Glutamatergic neuron (in vitro differentiated cells): ENCODE measurements around the gene PHYHIPL. TPM values are rescaled to one million over a fixed set of nuclear protein-coding genes. Genes with fewer than 3 reads are reported as not detected.

Experiments
- DNase-seq: peaks from one replicate; pipeline ENCODE4 v3.0.0; 2022
- H3K27ac Mint-ChIP-seq: one replicate; pipeline ENCODE4 v1.8.0; 2020; ENCODE audit warnings: mild to moderate bottlenecking, mixed read lengths, inconsistent platforms; ENCODE audit not compliant: unreplicated experiment
- H3K27me3 Mint-ChIP-seq: one replicate; pipeline ENCODE4 v1.8.0; 2020; ENCODE audit warnings: mild to moderate bottlenecking, moderate library complexity, mixed read lengths, inconsistent platforms; ENCODE audit not compliant: unreplicated experiment
- H3K36me3 Mint-ChIP-seq: one replicate; pipeline ENCODE4 v1.8.0; 2020; ENCODE audit warnings: mild to moderate bottlenecking, mixed read lengths, inconsistent platforms; ENCODE audit not compliant: unreplicated experiment
- H3K4me1 Mint-ChIP-seq: one replicate; pipeline ENCODE4 v1.8.0; 2020; ENCODE audit warnings: mild to moderate bottlenecking, low read depth, mixed read lengths, inconsistent platforms; ENCODE audit not compliant: unreplicated experiment
- H3K4me3 Mint-ChIP-seq: one replicate; pipeline ENCODE4 v1.8.0; 2020; ENCODE audit warnings: mild to moderate bottlenecking, mixed read lengths, inconsistent platforms; ENCODE audit not compliant: unreplicated experiment
- H3K9me3 Mint-ChIP-seq: one replicate; pipeline ENCODE4 v1.8.0; 2020; ENCODE audit warnings: mild to moderate bottlenecking, moderate library complexity, mixed read lengths, inconsistent platforms; ENCODE audit not compliant: unreplicated experiment
- total RNA-seq: library from RNA; stranded (reverse); fragmentation: NEBNext Ultra II Directional; extraction: Animal tissue kit (Norgen Biotek cat#: 25700); gene quantifications from one replicate; pipeline ENCODE4 v1.2.1, GENCODE V29; 2021; ENCODE audit not compliant: unreplicated experiment
- TF ChIP-seq, protein P1 (sequence below): fragments of 200-600 bp; sonication (generic); IDR thresholded peaks from one replicate; pipeline ENCODE4 v1.5.0; 2021; ENCODE audit not compliant: partially characterized antibody, unreplicated experiment

The PHYHIPL gene
- total RNA-seq, 1 donor from 2014 or later = 6.2 TPM

DNA sequence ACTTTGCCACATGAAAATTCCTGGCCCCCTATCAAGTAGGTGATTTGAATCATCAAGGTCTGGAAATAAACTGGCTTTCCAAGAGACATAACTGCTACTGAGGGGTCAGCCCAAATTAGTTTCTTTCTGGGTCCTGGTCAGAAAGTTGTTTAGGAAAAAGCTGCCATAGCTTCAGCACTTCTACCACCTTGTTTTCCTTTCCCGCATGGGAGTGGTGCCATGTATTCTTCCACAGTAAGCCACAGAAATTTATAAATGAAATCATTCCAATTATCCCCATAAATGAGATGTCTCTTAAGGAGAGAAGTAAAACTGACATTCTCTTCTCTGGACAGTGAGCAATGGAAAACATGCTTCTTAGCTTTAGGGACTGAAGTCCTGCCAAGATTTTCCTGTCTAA lies 80.8 kb downstream of the PHYHIPL start:
- TF ChIP-seq, protein P1, sequence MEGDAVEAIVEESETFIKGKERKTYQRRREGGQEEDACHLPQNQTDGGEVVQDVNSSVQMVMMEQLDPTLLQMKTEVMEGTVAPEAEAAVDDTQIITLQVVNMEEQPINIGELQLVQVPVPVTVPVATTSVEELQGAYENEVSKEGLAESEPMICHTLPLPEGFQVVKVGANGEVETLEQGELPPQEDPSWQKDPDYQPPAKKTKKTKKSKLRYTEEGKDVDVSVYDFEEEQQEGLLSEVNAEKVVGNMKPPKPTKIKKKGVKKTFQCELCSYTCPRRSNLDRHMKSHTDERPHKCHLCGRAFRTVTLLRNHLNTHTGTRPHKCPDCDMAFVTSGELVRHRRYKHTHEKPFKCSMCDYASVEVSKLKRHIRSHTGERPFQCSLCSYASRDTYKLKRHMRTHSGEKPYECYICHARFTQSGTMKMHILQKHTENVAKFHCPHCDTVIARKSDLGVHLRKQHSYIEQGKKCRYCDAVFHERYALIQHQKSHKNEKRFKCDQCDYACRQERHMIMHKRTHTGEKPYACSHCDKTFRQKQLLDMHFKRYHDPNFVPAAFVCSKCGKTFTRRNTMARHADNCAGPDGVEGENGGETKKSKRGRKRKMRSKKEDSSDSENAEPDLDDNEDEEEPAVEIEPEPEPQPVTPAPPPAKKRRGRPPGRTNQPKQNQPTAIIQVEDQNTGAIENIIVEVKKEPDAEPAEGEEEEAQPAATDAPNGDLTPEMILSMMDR = no peak
- Mint-ChIP-seq H3K27me3 (no peaks in the 10 kb centered on the region), H3K4me3 (no peak overlapping the region), H3K9me3 (no peaks in the 10 kb centered on the region), H3K36me3 (no peaks in the 10 kb centered on the region), H3K4me1 (peaks cover 7% of the 10 kb centered on the region), H3K27ac (no peak overlapping the region)
- DNase-seq = no peak

DNA sequence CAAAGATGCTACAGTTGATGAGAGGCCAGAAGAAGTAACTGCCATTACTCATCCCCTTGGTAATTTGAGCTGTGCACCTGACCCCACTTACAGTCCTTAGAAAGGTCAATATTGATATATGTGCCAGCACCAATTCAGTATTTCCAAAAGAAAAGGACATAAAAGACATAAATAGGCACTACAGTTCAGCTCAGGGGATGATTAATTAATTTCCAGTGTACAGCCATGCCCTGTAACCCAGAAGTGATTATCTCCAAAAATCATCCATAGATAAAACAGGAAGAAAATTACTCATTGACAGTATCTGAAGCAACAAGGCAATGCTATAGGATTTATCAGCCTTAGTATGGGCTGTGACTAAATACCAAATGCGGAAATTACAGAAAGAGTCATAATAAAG lies 82.4 kb downstream of the PHYHIPL start:
- TF ChIP-seq, protein P1 = no peak

DNA sequence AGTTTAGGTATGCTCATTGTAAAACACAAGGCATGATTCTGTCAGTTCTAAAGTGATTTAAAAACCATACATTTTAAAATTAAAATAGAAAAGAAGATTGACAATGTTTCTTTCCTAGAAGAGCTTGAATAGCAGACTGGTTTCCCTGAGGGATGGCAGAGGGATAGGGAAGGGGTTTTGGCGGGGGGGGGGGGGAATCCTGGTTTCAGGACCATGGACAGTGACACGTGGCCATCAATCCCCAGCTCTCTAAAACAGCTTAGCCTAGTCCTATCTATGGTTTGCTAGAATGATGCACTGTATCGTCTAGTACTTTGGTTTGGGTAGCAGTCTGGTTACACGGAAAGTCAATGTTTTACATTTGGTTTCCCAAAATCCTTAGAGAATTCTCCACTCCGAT lies 88.7 kb downstream of the PHYHIPL start:
- Mint-ChIP-seq H3K9me3 (no peaks in the 10 kb centered on the region), H3K36me3 (peaks cover 8% of the 10 kb centered on the region), H3K4me1 (peaks cover 4% of the 10 kb centered on the region), H3K27ac (no peak overlapping the region), H3K4me3 (no peak overlapping the region), H3K27me3 (no peaks in the 10 kb centered on the region)
- DNase-seq = no peak
- TF ChIP-seq, protein P1 = no peak

More for the DNA sequence above, 82.4 kb downstream of the PHYHIPL start:
- Mint-ChIP-seq H3K27me3 (no peaks in the 10 kb centered on the region), H3K36me3 (no peaks in the 10 kb centered on the region), H3K4me1 (peaks cover 7% of the 10 kb centered on the region), H3K27ac (no peak overlapping the region), H3K9me3 (no peaks in the 10 kb centered on the region), H3K4me3 (no peak overlapping the region)
- DNase-seq = no peak

DNA sequence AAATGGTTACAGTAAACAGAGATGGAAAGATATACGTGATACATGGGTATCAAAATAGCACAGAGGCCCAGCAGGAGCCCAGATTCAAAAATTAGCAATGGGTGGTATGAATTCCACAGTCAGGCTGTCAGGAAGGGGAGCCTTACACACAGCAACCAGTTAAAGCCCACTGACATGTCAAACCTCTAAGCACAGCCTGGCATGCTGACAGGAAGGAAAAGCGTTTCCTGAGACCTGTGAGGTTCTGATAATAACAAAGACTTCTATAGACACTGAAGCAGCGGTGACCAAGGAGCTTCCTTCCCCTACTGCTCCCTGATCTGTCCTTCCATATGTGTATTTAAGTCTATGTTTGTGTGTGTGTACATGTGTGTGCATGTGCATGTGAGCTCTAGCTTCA lies 89.9 kb downstream of the PHYHIPL start:
- Mint-ChIP-seq H3K9me3 (peaks cover 2% of the 10 kb centered on the region), H3K36me3 (peaks cover 8% of the 10 kb centered on the region), H3K27me3 (no peaks in the 10 kb centered on the region), H3K27ac (no peak overlapping the region), H3K4me1 (peaks cover 12% of the 10 kb centered on the region), H3K4me3 (no peak overlapping the region)
- TF ChIP-seq, protein P1 = no peak
- DNase-seq = no peak

DNA sequence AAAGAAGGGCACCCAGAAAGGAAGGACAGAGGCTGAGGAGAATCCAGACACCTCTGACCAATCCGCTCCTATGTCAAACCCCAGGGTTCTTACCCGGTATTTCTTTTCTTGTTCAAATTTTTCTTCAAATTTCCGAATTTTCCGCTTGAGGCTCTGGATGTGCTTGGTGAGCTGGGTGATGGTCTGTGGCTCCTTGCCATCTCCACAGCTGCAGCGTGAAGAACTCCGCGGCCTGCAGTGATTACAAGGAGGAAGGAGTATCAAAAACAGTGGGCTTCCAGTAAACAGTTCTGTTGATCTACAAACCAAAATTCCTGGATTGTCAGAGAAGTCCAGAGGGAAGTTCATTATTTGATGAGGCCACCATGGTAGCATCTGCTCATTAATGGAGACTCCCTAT lies 92.0 kb downstream of the PHYHIPL start:
- TF ChIP-seq, protein P1 = no peak
- peaks cover 25% of the 10 kb centered on the region for H3K4me1 Mint-ChIP-seq

More for the DNA sequence above, 92.0 kb downstream of the PHYHIPL start:
- Mint-ChIP-seq H3K27me3 (no peaks in the 10 kb centered on the region), H3K9me3 (peaks cover 8% of the 10 kb centered on the region), H3K36me3 (peaks cover 8% of the 10 kb centered on the region), H3K27ac (no peak overlapping the region), H3K4me3 (no peak overlapping the region)
- DNase-seq = no peak
